ENCODE data around the gene WWOX. TPM values are rescaled to one million over a fixed set of nuclear protein-coding genes. Genes with fewer than 3 reads are reported as not detected.

The WWOX gene
- total and polyA plus RNA-seq, 2 of the 8 experiments (the other 6 are each of a cell fraction or from before 2014, with no cell fraction given) = 5.4 to 16.7 TPM

DNA sequence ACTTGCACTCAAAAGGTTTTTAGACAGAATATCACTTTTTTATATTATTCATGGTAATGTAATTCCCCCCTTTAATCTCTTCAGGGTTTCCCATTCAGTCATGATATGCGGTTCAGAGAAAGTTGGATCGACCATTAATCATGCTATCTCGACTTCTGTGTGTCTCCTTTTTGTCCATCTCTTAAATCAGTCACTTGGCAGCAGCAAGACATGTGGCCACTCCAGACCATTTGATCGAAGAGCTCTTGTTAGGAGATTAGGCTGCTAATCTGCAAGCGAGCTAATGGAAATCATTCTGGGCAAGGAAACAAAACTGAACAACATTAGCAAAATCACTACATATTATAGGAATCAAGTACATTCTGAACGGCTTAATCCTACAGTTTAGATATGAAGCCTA is 449.9 kb downstream of the WWOX start:
- Histone ChIP-seq H3K27ac (ENCODE audit: low read depth, low read length) (no peak overlapping the region), H3K79me1 (ENCODE audit: low read depth, low read length) (no peaks in the 10 kb centered on the region), H2BK120ac (replicated peaks; ENCODE audit: low read depth, low read length) (no peak overlapping the region), H3K23me2 (ENCODE audit: low read depth, low read length) (no peaks in the 10 kb centered on the region), H4K91ac (replicated peaks; ENCODE audit: insufficient read length, low read length) (no peak overlapping the region), H2BK5ac (ENCODE audit: low read depth, low read length) (no peak overlapping the region), H4K8ac (ENCODE audit: extremely low read depth, insufficient read depth, low read length) (no peak overlapping the region), H3K9me3 (ENCODE audit: insufficient read depth in 2 of 2, low read depth in 1 of 2, low read length in 1 of 2) (no peaks in the 10 kb centered on the region), H3K79me2 (ENCODE audit: control insufficient read depth in 1 of 2, insufficient read depth in 2 of 2, low read length in 2 of 2) (no peaks in the 10 kb centered on the region), H3K23ac (ENCODE audit: insufficient read length) (no peak overlapping the region), H3K27me3 (replicated peaks in 1 of 4; ENCODE audit: control insufficient read depth in 3 of 4, extremely low read depth in 1 of 4, insufficient read depth in 3 of 4, low read length in 3 of 4) (no peaks in the 10 kb centered on the region), H3K4me2 (ENCODE audit: insufficient read depth in 1 of 2, low read depth in 2 of 2, low read length in 2 of 2) (no peak overlapping the region), H2BK15ac (ENCODE audit: low read length) (no peak overlapping the region), H2AK5ac (ENCODE audit: low read depth, low read length) (no peak overlapping the region), H2BK12ac (ENCODE audit: low read depth, low read length) (no peak overlapping the region), H3K56ac (replicated peaks; ENCODE audit: insufficient read length, low read depth, low read length) (no peak overlapping the region), H3K9ac (replicated peaks in 1 of 4; ENCODE audit: extremely low read depth in 1 of 4, low read depth in 3 of 4, low read length in 3 of 4) (no peak overlapping the region), H3K18ac (ENCODE audit: extremely low read depth, low read length) (no peak overlapping the region), H4K5ac (ENCODE audit: insufficient read length, low read depth, low read length) (no peak overlapping the region), H3K4ac (replicated peaks; ENCODE audit: insufficient read length, low read depth, low read length) (no peak overlapping the region), H2BK20ac (ENCODE audit: low read length) (no peak overlapping the region), H2AFZ (ENCODE audit: low read length) (no peak overlapping the region), H3K4me1 (replicated peaks in 1 of 4; ENCODE audit: control insufficient read depth in 3 of 4, insufficient read depth in 4 of 4, low read length in 3 of 4) (peaks cover 3 to 17% (median 9%) of the 10 kb centered on the region in 4 experiments; a peak in 6 of 7 replicates), H3K4me3 (ENCODE audit: extremely low read depth in 1 of 4, insufficient read depth in 2 of 4, low read depth in 3 of 4, low read length in 4 of 4) (no peak overlapping the region), H3K36me3 (ENCODE audit: control insufficient read depth in 2 of 4, insufficient read depth in 4 of 4, low read length in 3 of 4) (no peaks in the 10 kb centered on the region), H4K20me1 (replicated peaks in 1 of 2; ENCODE audit: control insufficient read depth in 1 of 2, insufficient read depth in 2 of 2, low read length in 2 of 2) (no peaks in the 10 kb centered on the region), H3K14ac (ENCODE audit: insufficient read length) (no peak overlapping the region)
- DNase-seq (ENCODE audit: low read depth in 1 of 2, low spot score in 2 of 2) (no peak), FAIRE-seq (no peak)
- POLR2A ChIA-PET (ENCODE audit: partially characterized antibody) = no interaction called here
- CTCF ChIA-PET (ENCODE audit: partially characterized antibody) = interaction anchor here (1.2 kb wide), 1 partner anchor 243 kb away, joined by 3 read pairs; no protein-coding TSS in a partner anchor
- 90% methylated on average over 6 of the region's 6 CpGs; no CpG with 5 or more reads in 1 of the 2 experiments for WGBS, 2 experiments (ENCODE audit: extremely low coverage in 1 of 2, insufficient coverage in 1 of 2, insufficient read length in 1 of 2, insufficient replicate concordance in 2 of 2, low coverage in 1 of 2, low lambda C conversion rate in 2 of 2, missing lambda C conversion rate in 1 of 2)
- TF ChIP-seq BCL11A (IDR thresholded peaks at IDR 0.05; ENCODE audit: low read depth in 2 of 2, low read length in 2 of 2) (no peak), EGR1 (IDR thresholded peaks at IDR 0.05; ENCODE audit: borderline replicate concordance, low read depth, low read length) (no peak), TAF1 (IDR thresholded peaks at IDR 0.05; ENCODE audit: low read depth, low read length) (no peak), CHD2 (IDR thresholded peaks at IDR 0.05; ENCODE audit: low read length) (no peak), CREB1 (IDR thresholded peaks at IDR 0.05) (no peak), NANOG (IDR thresholded peaks at IDR 0.05; ENCODE audit: insufficient read depth, low read depth, low read length, poor library complexity, severe bottlenecking) (no peak), ZNF274 (IDR thresholded peaks at IDR 0.05; ENCODE audit: borderline replicate concordance, extremely low read depth, low read length) (no peak), KDM5A (IDR thresholded peaks at IDR 0.05; ENCODE audit: low read length) (no peak), GTF2F1 (IDR thresholded peaks at IDR 0.05; ENCODE audit: borderline replicate concordance, low read depth, low read length) (no peak), TEAD4 (IDR thresholded peaks at IDR 0.05; ENCODE audit: low read depth, low read length) (no peak), FOSL1 (IDR thresholded peaks at IDR 0.05; ENCODE audit: insufficient read depth, low read depth, low read length) (no peak), TCF12 (IDR thresholded peaks at IDR 0.05; ENCODE audit: low read depth, low read length) (no peak), JUN (IDR thresholded peaks at IDR 0.05; ENCODE audit: low read depth, low read length) (no peak), POLR2A (IDR thresholded peaks at IDR 0.05; ENCODE audit: control extremely low read depth in 1 of 2, low read depth in 2 of 2, low read length in 2 of 2) (no peak), RNF2 (IDR thresholded peaks at IDR 0.05; ENCODE audit: borderline replicate concordance, low read depth, low read length, missing control alignments, poor library complexity, severe bottlenecking) (no peak)

Data from H1 (cell line).